ENCODE results near the gene TIE1. TPM values are rescaled to one million over a fixed set of nuclear protein-coding genes. Genes with fewer than 3 reads are reported as not detected.
A peak's percentile ranks its signal among the peaks of the same experiment; 100 is the strongest.

TIE1 gene
- total and polyA plus RNA-seq, 2 donors (not counting 1 experiment from before 2014, with no cell fraction given), result 0.02 TPM; not detected in 1

GRCh38 chr1:43354471-43354870, 53.7 kb downstream of the TIE1 start:
- Histone ChIP-seq H3K9ac (ENCODE audit: insufficient read depth, low read length) (no peak overlapping the region), H3K4me2 (ENCODE audit: extremely low read depth, insufficient read depth, low read length) (no peak overlapping the region), H3K4me3 (replicated peaks in 1 of 4; ENCODE audit: control extremely low read depth in 1 of 4, insufficient read depth in 1 of 4, low read depth in 3 of 4, low read length in 4 of 4) (no peak overlapping the region), H3K27ac (ENCODE audit: insufficient read depth, low read length) (no peak overlapping the region), H2AFZ (ENCODE audit: low read length) (no peak overlapping the region), H3K79me2 (ENCODE audit: control insufficient read depth, insufficient read depth, low read length) (peaks cover 7% of the 10 kb centered on the region), H4K20me1 (ENCODE audit: control insufficient read depth, extremely low read depth, insufficient read depth, low read length) (no peaks in the 10 kb centered on the region), H3K36me3 (ENCODE audit: control insufficient read depth, insufficient read depth, low read length) (no peaks in the 10 kb centered on the region), H3K4me1 (ENCODE audit: control insufficient read depth, extremely low read depth, insufficient read depth, low read length) (peaks cover 7% of the 10 kb centered on the region), H3K9me3 (ENCODE audit: control insufficient read depth, insufficient read depth, low read depth, low read length) (no peaks in the 10 kb centered on the region), H3K27me3 (ENCODE audit: control insufficient read depth, insufficient read depth, low read length) (no peaks in the 10 kb centered on the region)
- no peak for DNase-seq (ENCODE audit: low read depth in 2 of 2)
- TF ChIP-seq, protein P1, sequence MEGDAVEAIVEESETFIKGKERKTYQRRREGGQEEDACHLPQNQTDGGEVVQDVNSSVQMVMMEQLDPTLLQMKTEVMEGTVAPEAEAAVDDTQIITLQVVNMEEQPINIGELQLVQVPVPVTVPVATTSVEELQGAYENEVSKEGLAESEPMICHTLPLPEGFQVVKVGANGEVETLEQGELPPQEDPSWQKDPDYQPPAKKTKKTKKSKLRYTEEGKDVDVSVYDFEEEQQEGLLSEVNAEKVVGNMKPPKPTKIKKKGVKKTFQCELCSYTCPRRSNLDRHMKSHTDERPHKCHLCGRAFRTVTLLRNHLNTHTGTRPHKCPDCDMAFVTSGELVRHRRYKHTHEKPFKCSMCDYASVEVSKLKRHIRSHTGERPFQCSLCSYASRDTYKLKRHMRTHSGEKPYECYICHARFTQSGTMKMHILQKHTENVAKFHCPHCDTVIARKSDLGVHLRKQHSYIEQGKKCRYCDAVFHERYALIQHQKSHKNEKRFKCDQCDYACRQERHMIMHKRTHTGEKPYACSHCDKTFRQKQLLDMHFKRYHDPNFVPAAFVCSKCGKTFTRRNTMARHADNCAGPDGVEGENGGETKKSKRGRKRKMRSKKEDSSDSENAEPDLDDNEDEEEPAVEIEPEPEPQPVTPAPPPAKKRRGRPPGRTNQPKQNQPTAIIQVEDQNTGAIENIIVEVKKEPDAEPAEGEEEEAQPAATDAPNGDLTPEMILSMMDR (conservative IDR thresholded peaks at IDR 0.05 in 1 of 2, IDR thresholded peaks at IDR 0.05 in 1 of 2; ENCODE audit: low read depth in 1 of 2, low read length in 2 of 2), result no peak
- no peak for TF ChIP-seq EZH2 (IDR thresholded peaks at IDR 0.05; ENCODE audit: low read length, missing control alignments)

DNA sequence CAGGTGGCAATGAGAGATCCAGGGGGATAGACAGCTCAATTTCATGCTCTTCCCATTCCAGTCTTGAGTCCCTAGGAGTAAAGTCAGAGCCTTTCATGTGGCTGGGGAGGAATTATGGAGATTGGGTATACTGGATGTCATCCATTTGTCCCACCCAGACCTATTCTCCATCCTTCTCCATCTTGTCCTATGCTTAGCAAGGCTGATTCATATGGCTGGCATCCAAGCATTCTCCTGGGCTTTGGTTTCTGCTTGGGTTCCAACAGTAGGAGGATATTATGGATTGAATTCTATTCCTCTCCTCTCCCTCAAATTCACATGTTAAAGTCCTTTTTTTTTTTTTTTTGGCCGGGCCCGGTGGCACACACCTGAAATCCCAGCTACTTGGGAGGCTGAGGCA, 54.2 kb downstream of the TIE1 start:
- H2AFZ ChIP-seq (ENCODE audit: low read length), result no peak overlapping the region
- no peaks in the 10 kb centered on the region for H3K9me3 ChIP-seq (ENCODE audit: control insufficient read depth, insufficient read depth, low read depth, low read length)
- DNase-seq (ENCODE audit: low read depth in 2 of 2), result peak in 1 of 2 donors; percentile 44
- no peak overlapping the region for H3K4me2 ChIP-seq (ENCODE audit: extremely low read depth, insufficient read depth, low read length)
- H3K4me1 ChIP-seq (ENCODE audit: control insufficient read depth, extremely low read depth, insufficient read depth, low read length), result peaks cover 9% of the 10 kb centered on the region
- no peaks in the 10 kb centered on the region for H3K36me3 ChIP-seq (ENCODE audit: control insufficient read depth, insufficient read depth, low read length)
- no peak for TF ChIP-seq EZH2 (IDR thresholded peaks at IDR 0.05; ENCODE audit: low read length, missing control alignments)
- TF ChIP-seq, protein P1 (conservative IDR thresholded peaks at IDR 0.05 in 1 of 2, IDR thresholded peaks at IDR 0.05 in 1 of 2; ENCODE audit: low read depth in 1 of 2, low read length in 2 of 2), result no peak
- H3K79me2 ChIP-seq (ENCODE audit: control insufficient read depth, insufficient read depth, low read length), result peaks cover 11% of the 10 kb centered on the region
- H3K4me3 ChIP-seq (replicated peaks in 1 of 4; ENCODE audit: control extremely low read depth in 1 of 4, insufficient read depth in 1 of 4, low read depth in 3 of 4, low read length in 4 of 4), result no peak overlapping the region
- H3K27ac ChIP-seq (ENCODE audit: insufficient read depth, low read length), result no peak overlapping the region
- no peaks in the 10 kb centered on the region for H4K20me1 ChIP-seq (ENCODE audit: control insufficient read depth, extremely low read depth, insufficient read depth, low read length)
- no peaks in the 10 kb centered on the region for H3K27me3 ChIP-seq (ENCODE audit: control insufficient read depth, insufficient read depth, low read length)
- no peak overlapping the region for H3K9ac ChIP-seq (ENCODE audit: insufficient read depth, low read length)

GRCh38 chr1:43357251-43357650, 56.5 kb downstream of the TIE1 start:
- Histone ChIP-seq H3K9ac (ENCODE audit: insufficient read depth, low read length) (no peak overlapping the region), H3K27ac (ENCODE audit: insufficient read depth, low read length) (no peak overlapping the region), H4K20me1 (ENCODE audit: control insufficient read depth, extremely low read depth, insufficient read depth, low read length) (no peaks in the 10 kb centered on the region), H3K4me3 (replicated peaks in 1 of 4; ENCODE audit: control extremely low read depth in 1 of 4, insufficient read depth in 1 of 4, low read depth in 3 of 4, low read length in 4 of 4) (no peak overlapping the region), H2AFZ (ENCODE audit: low read length) (no peak overlapping the region), H3K36me3 (ENCODE audit: control insufficient read depth, insufficient read depth, low read length) (peaks cover 15% of the 10 kb centered on the region), H3K4me2 (ENCODE audit: extremely low read depth, insufficient read depth, low read length) (no peak overlapping the region), H3K27me3 (ENCODE audit: control insufficient read depth, insufficient read depth, low read length) (no peaks in the 10 kb centered on the region), H3K9me3 (ENCODE audit: control insufficient read depth, insufficient read depth, low read depth, low read length) (no peaks in the 10 kb centered on the region), H3K79me2 (ENCODE audit: control insufficient read depth, insufficient read depth, low read length) (peaks cover 34% of the 10 kb centered on the region), H3K4me1 (ENCODE audit: control insufficient read depth, extremely low read depth, insufficient read depth, low read length) (peaks cover 15% of the 10 kb centered on the region)
- TF ChIP-seq EZH2 (IDR thresholded peaks at IDR 0.05; ENCODE audit: low read length, missing control alignments), result no peak
- TF ChIP-seq, protein P1 (conservative IDR thresholded peaks at IDR 0.05 in 1 of 2, IDR thresholded peaks at IDR 0.05 in 1 of 2; ENCODE audit: low read depth in 1 of 2, low read length in 2 of 2), result no peak
- DNase-seq (ENCODE audit: low read depth in 2 of 2), result no peak
